GM21825 (cell line): ENCODE data around the gene ASAH2B.

Experiments used
- ATAC-seq: cut with Tn5 transposase; IDR thresholded peaks from one replicate; pipeline ENCODE4 v1.9.1; 2021; ENCODE audit warnings: mild to moderate bottlenecking, moderate library complexity; ENCODE audit not compliant: unreplicated experiment

Gene ASAH2B

GRCh38 chr10:50796693-50797092 is 57.0 kb downstream of the ASAH2B start:
- no peak for ATAC-seq

GRCh38 chr10:50798297-50798696 is 58.6 kb downstream of the ASAH2B start:
- no peak for ATAC-seq

GRCh38 chr10:50799595-50799994 is 59.9 kb downstream of the ASAH2B start:
- no peak for ATAC-seq

GRCh38 chr10:50805981-50806622 is 66.4 kb downstream of the ASAH2B start:
- ATAC-seq, result no peak

- ATAC-seq, result no peak
Observed at GRCh38 chr10:50807851-50808776, 68.4 kb downstream of the ASAH2B start.
